ENCODE data around the gene UNC45A. TPM values are rescaled to one million over a fixed set of nuclear protein-coding genes. Genes with fewer than 3 reads are reported as not detected.

UNC45A gene
- total RNA-seq, 1 experiment from 2014 or later, result 63.1 TPM

DNA sequence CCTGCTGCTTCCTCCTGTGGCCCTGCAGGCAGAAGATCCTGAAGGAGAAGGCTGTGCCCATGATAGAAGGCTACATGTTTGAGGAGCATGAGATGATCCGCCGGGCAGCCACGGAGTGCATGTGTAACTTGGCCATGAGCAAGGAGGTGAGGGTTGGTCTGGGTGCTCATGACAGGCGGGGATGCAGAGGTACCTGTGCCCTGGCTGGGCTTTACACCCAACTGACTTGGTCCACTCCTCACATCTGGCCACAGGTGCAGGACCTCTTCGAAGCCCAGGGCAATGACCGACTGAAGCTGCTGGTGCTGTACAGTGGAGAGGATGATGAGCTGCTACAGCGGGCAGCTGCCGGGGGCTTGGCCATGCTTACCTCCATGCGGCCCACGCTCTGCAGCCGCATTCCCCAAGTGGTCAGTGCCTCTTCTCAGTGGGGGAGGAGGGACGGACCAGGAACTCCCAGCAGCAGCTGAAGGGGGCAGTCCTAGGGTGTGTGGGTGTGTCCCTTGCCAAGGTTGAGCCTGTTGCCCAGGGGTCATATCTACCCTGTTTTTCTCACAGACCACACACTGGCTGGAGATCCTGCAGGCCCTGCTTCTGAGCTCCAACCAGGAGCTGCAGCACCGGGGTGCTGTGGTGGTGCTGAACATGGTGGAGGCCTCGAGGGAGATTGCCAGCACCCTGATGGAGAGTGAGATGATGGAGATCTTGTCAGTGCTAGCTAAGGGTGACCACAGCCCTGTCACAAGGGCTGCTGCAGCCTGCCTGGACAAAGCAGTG, 18.0 kb downstream of the UNC45A start:
- TF ChIP-seq, protein P1, sequence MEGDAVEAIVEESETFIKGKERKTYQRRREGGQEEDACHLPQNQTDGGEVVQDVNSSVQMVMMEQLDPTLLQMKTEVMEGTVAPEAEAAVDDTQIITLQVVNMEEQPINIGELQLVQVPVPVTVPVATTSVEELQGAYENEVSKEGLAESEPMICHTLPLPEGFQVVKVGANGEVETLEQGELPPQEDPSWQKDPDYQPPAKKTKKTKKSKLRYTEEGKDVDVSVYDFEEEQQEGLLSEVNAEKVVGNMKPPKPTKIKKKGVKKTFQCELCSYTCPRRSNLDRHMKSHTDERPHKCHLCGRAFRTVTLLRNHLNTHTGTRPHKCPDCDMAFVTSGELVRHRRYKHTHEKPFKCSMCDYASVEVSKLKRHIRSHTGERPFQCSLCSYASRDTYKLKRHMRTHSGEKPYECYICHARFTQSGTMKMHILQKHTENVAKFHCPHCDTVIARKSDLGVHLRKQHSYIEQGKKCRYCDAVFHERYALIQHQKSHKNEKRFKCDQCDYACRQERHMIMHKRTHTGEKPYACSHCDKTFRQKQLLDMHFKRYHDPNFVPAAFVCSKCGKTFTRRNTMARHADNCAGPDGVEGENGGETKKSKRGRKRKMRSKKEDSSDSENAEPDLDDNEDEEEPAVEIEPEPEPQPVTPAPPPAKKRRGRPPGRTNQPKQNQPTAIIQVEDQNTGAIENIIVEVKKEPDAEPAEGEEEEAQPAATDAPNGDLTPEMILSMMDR (IDR thresholded peaks at IDR 0.05; ENCODE audit: unreplicated experiment), result no peak
- ChIA-PET CTCF (interaction anchor here (0.6 to 8.4 kb wide), 4 partner anchors 8 to 96 kb away, joined by 3 to 116 read pairs (median 73); partner anchors contain the start of genes HDDC3 and UNC45A), POLR2A (interaction anchor here (1.2 to 2.2 kb wide), 2 partner anchors 18 to 21 kb away, joined by 4 to 15 read pairs; partner anchors contain the start of gene UNC45A)
- DNase-seq (ENCODE audit: unreplicated experiment), result no peak
- intact Hi-C loops (cut with micrococcal nuclease), result no loop called here
- BruUV-seq (replicated peaks), result no TSS peak
- Mint-ChIP-seq H3K4me1 (ENCODE audit: insufficient read depth, unreplicated experiment) (peaks cover 6% of the 10 kb centered on the region), H3K27me3 (ENCODE audit: insufficient read depth, unreplicated experiment) (no peaks in the 10 kb centered on the region), H3K4me3 (ENCODE audit: unreplicated experiment) (no peak overlapping the region), H3K27ac (ENCODE audit: low read depth, unreplicated experiment) (no peak overlapping the region), H3K36me3 (ENCODE audit: insufficient read depth, unreplicated experiment) (peaks cover 57% of the 10 kb centered on the region), H3K9me3 (ENCODE audit: unreplicated experiment) (no peaks in the 10 kb centered on the region)

DNA sequence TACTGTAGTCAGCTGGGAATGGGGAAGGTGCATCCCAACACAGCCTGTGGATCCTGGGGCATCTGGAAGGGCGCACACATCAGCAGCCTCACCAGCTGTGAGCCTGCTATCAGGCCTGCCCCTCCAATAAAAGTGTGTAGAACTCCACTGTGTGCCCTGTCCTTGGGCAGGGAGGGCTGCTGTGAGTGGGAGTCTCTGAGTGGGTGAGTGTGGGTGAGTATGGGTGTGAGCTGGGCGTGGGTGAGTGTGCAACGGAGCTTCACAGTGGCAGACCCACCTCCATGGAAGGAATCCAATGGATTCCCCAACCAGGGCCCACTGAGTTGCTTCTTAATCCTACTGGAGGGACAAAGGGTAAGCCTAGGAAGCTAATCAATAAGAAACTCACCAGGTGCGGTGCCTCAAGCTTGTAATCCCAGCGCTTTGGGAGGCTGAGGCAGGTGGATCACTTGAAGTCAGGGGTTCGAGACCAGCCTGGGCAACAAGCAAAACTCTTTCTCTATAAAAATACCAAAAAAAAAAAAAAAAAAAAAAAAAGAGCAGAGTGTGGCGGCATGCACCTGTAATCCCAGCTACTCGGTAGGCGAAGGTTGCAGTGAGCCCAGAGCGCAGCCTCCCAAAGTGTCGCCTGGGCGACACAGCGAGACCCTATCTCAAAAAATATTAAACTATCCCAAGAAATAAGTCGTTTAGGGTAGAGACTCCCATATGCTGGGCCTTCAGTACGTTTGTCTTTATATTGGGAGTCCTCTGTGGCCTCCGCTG, 19.0 kb downstream of the UNC45A start:
- ChIA-PET CTCF (interaction anchor here (0.5 to 8.4 kb wide), 7 partner anchors 9 to 277 kb away, joined by 3 to 116 read pairs (median 41); partner anchors contain the start of genes HDDC3 and UNC45A), POLR2A (interaction anchor here (0.7 to 2.3 kb wide), 12 partner anchors 11 to 68 kb away, joined by 3 to 15 read pairs (median 5); partner anchors contain the start of genes HDDC3, PRC1, UNC45A and VPS33B)
- Mint-ChIP-seq H3K27me3 (ENCODE audit: insufficient read depth, unreplicated experiment) (no peaks in the 10 kb centered on the region), H3K36me3 (ENCODE audit: insufficient read depth, unreplicated experiment) (peaks cover 57% of the 10 kb centered on the region), H3K4me3 (ENCODE audit: unreplicated experiment) (peak overlapping the region; percentile 77), H3K4me1 (ENCODE audit: insufficient read depth, unreplicated experiment) (peaks cover 6% of the 10 kb centered on the region), H3K27ac (ENCODE audit: low read depth, unreplicated experiment) (peak overlapping the region; percentile 84), H3K9me3 (ENCODE audit: unreplicated experiment) (no peaks in the 10 kb centered on the region)
- TF ChIP-seq, protein P1 (IDR thresholded peaks at IDR 0.05; ENCODE audit: unreplicated experiment), result no peak
- DNase-seq (ENCODE audit: unreplicated experiment), result no peak
- BruUV-seq (replicated peaks), result TSS peak; percentile 34
- intact Hi-C loops (cut with micrococcal nuclease), result loop anchor here (2.0 kb wide), 1 partner anchor 19 kb away; the partner anchor contains the start of gene UNC45A

DNA sequence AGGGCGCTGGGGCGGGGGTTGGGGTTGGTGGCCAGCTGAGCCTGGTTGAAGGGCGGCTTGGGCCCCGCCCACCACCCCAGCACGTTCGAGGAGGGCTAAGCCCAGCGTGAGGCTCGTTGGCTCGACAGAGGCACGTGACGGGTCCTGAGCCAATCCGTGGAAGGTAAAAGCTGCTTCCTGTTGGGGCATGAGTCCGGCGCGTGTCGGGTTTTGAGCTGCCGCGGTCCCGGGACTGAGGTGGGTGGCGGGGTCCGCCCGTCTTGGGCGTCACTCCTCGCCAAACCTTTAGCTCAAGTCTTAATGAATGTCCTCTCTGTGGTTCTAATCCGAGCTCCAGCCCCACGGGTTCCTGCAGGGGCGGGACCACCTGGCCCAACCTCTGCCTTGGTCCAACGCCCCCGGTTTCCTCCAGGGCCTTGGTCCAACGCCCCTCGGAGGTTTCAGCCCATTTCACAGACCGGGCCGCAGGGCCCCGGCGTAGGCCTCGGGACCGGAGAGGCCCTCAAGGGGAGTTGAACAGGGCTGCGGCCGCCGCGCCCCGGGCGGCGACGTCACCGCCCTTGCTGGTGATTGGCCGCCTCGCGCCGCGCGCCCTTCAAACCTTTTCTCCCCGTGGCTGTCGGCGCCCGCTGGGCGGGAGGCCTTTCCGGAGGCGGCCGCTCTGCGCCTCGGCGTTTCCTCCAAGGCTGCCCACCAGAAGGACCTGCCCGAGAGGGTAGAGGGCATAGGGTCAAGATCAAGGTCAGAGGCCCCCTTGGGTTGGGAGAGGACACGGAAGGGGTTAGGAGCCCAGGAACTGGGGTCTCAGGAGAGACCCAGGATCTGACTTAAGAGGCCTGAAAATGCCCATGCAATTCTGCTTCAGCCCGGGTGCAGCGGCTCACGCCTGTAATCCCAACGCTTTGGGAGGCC, 19.9 kb downstream of the UNC45A start, which contains the start of gene RCCD1:
Gene RCCD1 (plus strand): TSS at position 173 of the 912 bp plus-strand sequence. CDS start 1,851 bp downstream, outside the sequence.
- intact Hi-C loops (cut with micrococcal nuclease), result loop anchor here (2.0 kb wide), 1 partner anchor 20 kb away; the partner anchor contains the start of gene UNC45A
- Mint-ChIP-seq H3K27ac (ENCODE audit: low read depth, unreplicated experiment) (peak within 1 kb of the TSS; percentile 84), H3K36me3 (ENCODE audit: insufficient read depth, unreplicated experiment) (peaks cover 49% of the 10 kb centered on the region), H3K27me3 (ENCODE audit: insufficient read depth, unreplicated experiment) (no peaks in the 10 kb centered on the region), H3K4me3 (ENCODE audit: unreplicated experiment) (peak within 1 kb of the TSS; percentile 77), H3K9me3 (ENCODE audit: unreplicated experiment) (no peaks in the 10 kb centered on the region), H3K4me1 (ENCODE audit: insufficient read depth, unreplicated experiment) (peaks cover 10% of the 10 kb centered on the region)
- ChIA-PET CTCF (interaction anchor here (0.5 to 8.4 kb wide), 20 partner anchors 8 to 315 kb away, joined by 3 to 116 read pairs (median 11); partner anchors contain the start of genes HDDC3, UNC45A and VPS33B), POLR2A (interaction anchor here (0.7 to 3.3 kb wide), 14 partner anchors 12 to 68 kb away, joined by 3 to 20 read pairs (median 6); partner anchors contain the start of genes HDDC3, PRC1, UNC45A and VPS33B)
- peak; percentile 97 for DNase-seq (ENCODE audit: unreplicated experiment)
- BruUV-seq (replicated peaks), result TSS peak; percentile 71
- TF ChIP-seq, protein P1 (IDR thresholded peaks at IDR 0.05; ENCODE audit: unreplicated experiment), result no peak
